HCT116 (cell line): ENCODE results near the gene PATL2.

Source experiments
- EGR1 ChIP-seq: IDR thresholded peaks from 2 replicates; pipeline ENCODE4 v1.6.1; 2012; ENCODE audit warnings: low read depth
- ELF1 ChIP-seq: IDR thresholded peaks from 2 replicates; pipeline ENCODE4 v1.6.1; 2012; ENCODE audit warnings: low read depth, borderline replicate concordance
- EZH2 ChIP-seq: fragments of 200-600 bp; sonication (generic); IDR thresholded peaks from 2 replicates; pipeline ENCODE4 v1.6.1; 2017; ENCODE audit warnings: antibody characterized with exemption, mixed run types
- EZH2phosphoT487 ChIP-seq: fragments of 200-600 bp; IDR thresholded peaks from 2 replicates; pipeline ENCODE4 v1.6.1; 2018; ENCODE audit warnings: antibody characterized with exemption, borderline replicate concordance
- POLR2A ChIP-seq: IDR thresholded peaks from 2 replicates; pipeline ENCODE4 v1.7.0; 2011; ENCODE audit warnings: borderline replicate concordance; ENCODE audit not compliant: insufficient read depth, insufficient read length; ENCODE audit errors: extremely low read depth
- POLR2AphosphoS5 ChIP-seq: IDR thresholded peaks from 2 replicates; pipeline ENCODE4 v1.6.1; 2011; ENCODE audit warnings: mild to moderate bottlenecking, low read depth, low read length, moderate library complexity
- RAD21 ChIP-seq: IDR thresholded peaks from 2 replicates; pipeline ENCODE4 v1.6.1; 2012; ENCODE audit warnings: low read depth, mild to moderate bottlenecking
- SIN3A ChIP-seq: IDR thresholded peaks from 2 replicates; pipeline ENCODE4 v1.6.1; 2012; ENCODE audit warnings: low read depth
- ZNF274 ChIP-seq: fragments of 200-500 bp; sonication (Bioruptor generic); IDR thresholded peaks from 2 replicates; pipeline ENCODE4 v1.6.1; 2014; ENCODE audit warnings: mild to moderate bottlenecking, low read depth, low read length, inconsistent platforms
- TF ChIP-seq, protein P1 (sequence below), 3 experiments: fragments of 200-600 bp in 1 of 3; sonication (generic) in 1 of 3; IDR thresholded peaks in 2 of 3; conservative IDR thresholded peaks in 1 of 3; 2 replicates each; pipeline ENCODE4 v1.5.1; 2012 to 2017; ENCODE audit warnings: low read depth in 2 of 3, low read length in 2 of 3, antibody characterized with exemption in 1 of 3, borderline replicate concordance in 1 of 3, control low read depth in 1 of 3, mild to moderate bottlenecking in 1 of 3, mixed read lengths in 1 of 3, mixed run types in 1 of 3, moderate library complexity in 1 of 3; ENCODE audit not compliant: insufficient read depth in 1 of 3
- TF ChIP-seq, protein P2 (sequence below): IDR thresholded peaks from 2 replicates; pipeline ENCODE4 v1.6.1; 2012; ENCODE audit warnings: low read depth

DNA sequence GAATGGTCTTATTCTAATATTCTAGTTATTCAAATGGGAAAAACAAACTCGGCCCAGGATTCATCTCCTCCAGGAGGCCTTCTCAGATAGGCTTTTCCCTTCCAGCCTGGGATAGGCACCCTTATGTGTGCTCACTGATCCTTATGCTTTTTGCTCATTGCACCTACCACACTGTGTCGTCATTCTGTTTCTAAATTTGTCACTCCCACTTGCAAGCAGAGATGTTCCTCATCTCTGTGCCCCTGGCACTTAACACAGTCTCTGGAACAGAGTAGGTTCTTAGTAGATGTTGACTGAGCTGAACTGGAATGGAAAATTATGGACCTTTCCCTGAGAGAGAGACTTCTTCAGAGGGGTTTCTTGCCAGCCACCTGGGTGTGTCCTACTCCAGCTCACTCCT is 28.9 kb downstream of the PATL2 start:
- TF ChIP-seq SIN3A, result no peak
- TF ChIP-seq, protein P1, sequence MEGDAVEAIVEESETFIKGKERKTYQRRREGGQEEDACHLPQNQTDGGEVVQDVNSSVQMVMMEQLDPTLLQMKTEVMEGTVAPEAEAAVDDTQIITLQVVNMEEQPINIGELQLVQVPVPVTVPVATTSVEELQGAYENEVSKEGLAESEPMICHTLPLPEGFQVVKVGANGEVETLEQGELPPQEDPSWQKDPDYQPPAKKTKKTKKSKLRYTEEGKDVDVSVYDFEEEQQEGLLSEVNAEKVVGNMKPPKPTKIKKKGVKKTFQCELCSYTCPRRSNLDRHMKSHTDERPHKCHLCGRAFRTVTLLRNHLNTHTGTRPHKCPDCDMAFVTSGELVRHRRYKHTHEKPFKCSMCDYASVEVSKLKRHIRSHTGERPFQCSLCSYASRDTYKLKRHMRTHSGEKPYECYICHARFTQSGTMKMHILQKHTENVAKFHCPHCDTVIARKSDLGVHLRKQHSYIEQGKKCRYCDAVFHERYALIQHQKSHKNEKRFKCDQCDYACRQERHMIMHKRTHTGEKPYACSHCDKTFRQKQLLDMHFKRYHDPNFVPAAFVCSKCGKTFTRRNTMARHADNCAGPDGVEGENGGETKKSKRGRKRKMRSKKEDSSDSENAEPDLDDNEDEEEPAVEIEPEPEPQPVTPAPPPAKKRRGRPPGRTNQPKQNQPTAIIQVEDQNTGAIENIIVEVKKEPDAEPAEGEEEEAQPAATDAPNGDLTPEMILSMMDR (IDR thresholded peaks at IDR 0.05 in 2 of 3, conservative IDR thresholded peaks at IDR 0.05 in 1 of 3; ENCODE audit: borderline replicate concordance in 1 of 3, insufficient read depth in 1 of 3, low read depth in 2 of 3, low read length in 2 of 3), result no peak
- TF ChIP-seq ZNF274, result no peak
- TF ChIP-seq EZH2, result no peak
- no peak for TF ChIP-seq ELF1
- TF ChIP-seq EGR1, result no peak
- no peak for TF ChIP-seq POLR2A
- TF ChIP-seq POLR2AphosphoS5, result no peak
- TF ChIP-seq RAD21, result no peak
- TF ChIP-seq EZH2phosphoT487, result no peak
- TF ChIP-seq, protein P2, sequence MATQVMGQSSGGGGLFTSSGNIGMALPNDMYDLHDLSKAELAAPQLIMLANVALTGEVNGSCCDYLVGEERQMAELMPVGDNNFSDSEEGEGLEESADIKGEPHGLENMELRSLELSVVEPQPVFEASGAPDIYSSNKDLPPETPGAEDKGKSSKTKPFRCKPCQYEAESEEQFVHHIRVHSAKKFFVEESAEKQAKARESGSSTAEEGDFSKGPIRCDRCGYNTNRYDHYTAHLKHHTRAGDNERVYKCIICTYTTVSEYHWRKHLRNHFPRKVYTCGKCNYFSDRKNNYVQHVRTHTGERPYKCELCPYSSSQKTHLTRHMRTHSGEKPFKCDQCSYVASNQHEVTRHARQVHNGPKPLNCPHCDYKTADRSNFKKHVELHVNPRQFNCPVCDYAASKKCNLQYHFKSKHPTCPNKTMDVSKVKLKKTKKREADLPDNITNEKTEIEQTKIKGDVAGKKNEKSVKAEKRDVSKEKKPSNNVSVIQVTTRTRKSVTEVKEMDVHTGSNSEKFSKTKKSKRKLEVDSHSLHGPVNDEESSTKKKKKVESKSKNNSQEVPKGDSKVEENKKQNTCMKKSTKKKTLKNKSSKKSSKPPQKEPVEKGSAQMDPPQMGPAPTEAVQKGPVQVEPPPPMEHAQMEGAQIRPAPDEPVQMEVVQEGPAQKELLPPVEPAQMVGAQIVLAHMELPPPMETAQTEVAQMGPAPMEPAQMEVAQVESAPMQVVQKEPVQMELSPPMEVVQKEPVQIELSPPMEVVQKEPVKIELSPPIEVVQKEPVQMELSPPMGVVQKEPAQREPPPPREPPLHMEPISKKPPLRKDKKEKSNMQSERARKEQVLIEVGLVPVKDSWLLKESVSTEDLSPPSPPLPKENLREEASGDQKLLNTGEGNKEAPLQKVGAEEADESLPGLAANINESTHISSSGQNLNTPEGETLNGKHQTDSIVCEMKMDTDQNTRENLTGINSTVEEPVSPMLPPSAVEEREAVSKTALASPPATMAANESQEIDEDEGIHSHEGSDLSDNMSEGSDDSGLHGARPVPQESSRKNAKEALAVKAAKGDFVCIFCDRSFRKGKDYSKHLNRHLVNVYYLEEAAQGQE, result no peak
